GM18909 (cell line): ENCODE results near the gene RCAN3.
"Not testable (repeated sequence)": the region's sequence is repeated elsewhere in the genome, so short reads cannot be mapped to it uniquely, and the experiment has no call there.

Experiments
- ATAC-seq: cut with Tn5 transposase; IDR thresholded peaks from one replicate; pipeline ENCODE4 v1.9.1; 2021; ENCODE audit warnings: mild to moderate bottlenecking; ENCODE audit not compliant: unreplicated experiment, poor library complexity

The RCAN3 gene

DNA sequence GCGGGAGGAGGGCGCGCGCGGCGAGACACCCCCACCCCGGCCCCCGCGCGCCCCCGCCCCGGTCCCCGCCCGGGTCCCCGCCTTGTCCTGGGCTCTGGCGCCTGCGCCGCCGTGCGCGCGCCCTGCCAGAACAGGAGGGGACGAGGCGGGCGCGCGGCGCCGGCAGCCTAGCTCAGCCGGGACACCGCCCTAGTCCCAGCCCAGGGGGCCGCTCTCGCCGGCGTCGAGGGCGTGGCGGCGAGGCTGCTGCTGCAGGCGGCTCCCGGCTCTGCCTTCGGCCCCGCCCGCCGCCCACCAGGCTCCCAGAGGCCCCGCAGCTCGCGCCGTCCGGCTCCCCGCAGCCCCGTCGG, at the start of gene RCAN3:
Gene RCAN3, plus strand, starts transcription at position 128 of the 350 bp plus-strand sequence. CDS start 11,537 bp downstream, outside the sequence.
- peak; percentile 72 for ATAC-seq

DNA sequence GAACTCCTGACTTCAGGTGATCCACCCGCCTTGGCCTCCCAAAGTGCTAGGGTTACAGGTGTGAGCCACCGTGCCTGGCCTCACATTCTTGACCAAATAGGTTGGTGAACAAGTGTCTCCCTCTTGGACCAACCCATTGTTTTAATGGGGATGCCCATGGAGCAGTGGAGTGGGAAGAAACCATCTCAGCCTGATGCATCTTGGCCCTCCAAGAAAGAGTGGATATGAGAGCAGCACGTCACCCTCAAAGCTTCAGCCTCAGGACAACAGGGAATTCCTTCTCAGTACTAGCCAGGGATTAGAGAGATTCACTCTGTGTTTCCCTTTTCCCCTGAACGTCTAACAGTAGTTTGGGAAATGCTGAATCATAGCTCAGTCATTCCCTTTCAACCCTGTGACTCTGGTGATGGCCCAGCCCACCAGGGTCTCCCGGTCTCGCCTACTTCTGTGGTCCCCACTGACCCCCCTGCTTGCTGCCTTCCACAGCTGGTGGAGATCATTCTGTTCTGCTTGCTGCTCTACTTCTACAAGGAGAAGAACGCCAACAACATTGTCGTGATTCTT, 49.6 kb upstream of the RCAN3 start:
- no peak for ATAC-seq

- no peak for ATAC-seq
Observed at GRCh38 chr1:24454673-24455072, 48.0 kb upstream of the RCAN3 start.

DNA sequence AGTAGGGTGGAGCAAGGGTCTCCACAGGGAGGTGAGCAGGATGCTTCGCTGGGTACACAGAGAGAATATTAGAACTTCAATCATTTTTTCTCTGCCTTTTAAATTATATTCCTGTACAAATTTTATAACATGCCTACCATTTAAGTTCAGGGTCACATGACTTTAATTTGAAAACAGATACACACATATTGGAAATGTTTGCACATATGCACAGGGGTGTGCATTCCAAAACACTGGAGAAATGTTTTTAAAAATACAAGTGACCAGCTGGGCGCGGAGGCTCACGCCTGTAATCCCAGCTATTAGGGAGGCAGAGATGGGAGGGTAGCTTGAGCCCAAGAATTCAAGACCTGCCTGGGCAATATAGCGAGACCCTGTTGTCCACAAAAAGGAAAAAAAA, 47.4 kb upstream of the RCAN3 start:
- ATAC-seq = no peak

DNA sequence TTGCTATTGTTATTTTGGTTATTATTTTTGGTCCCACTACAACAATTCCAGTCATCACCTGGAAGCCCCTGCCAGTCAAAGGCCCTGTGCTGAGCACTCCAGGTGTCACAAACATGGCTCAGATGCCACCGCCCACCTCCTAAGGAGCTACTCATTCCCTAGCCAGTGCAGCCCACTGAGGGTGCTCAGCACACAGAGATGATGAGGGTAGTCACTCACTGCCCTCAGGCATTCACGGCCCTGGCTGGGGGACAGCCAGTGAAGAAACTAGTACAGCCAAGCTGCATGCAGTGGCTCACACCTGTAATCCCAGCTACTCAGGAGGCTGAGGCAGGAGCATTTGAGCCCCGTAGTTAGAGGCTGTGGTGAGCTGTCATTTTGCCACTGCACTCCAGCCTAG, 44.8 kb upstream of the RCAN3 start:
- ATAC-seq = no peak

- no peak for ATAC-seq
Observed at GRCh38 chr1:24459551-24460266, 42.9 kb upstream of the RCAN3 start.

- not testable (repeated sequence) for ATAC-seq
Observed at GRCh38 chr1:24462128-24462527, 40.5 kb upstream of the RCAN3 start.

DNA sequence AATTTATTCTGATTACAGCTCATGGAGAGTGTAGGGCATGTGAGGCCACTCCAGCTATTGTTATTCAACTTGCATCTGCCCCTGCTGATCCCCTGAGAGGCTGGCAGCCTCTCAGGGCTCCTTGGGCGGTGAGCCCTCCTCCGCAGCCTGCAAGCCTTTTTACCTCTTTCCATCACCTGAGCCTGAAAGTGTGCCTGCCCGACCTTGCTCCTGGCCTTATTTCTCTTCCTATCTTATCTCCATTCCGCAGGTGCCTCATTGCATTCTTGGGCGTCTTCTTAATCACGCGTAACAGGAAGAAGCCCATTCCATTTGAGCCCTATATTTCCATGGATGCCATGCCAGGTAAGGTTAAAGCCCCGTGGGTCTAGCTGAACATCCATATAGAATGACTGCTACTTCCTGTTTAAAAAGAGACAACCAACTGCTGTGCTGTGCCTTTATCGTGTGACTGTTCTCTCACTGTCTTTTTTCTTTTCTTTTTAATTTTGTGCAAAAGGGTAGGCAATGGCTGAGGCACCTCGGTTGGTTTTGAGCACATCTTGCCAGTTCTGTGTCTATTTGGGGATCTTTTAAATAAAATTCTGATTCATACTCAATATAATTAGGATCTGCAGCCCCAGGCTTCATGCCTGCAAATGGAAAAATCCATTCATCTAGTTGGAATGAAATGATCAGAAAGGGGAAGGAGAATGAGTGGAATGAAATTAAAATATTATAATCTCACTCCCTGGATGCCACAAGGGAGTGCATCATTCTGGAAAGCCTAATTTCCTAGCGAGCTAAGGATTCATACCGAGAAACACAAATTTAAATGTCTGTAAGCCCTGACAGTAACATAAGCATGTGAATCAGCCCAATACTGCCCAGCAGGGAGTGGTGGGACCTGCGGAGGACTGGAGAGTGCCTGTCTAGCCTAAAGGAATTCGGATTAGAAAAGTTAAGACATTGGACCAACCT, 38.6 kb upstream of the RCAN3 start:
- ATAC-seq = no peak

DNA sequence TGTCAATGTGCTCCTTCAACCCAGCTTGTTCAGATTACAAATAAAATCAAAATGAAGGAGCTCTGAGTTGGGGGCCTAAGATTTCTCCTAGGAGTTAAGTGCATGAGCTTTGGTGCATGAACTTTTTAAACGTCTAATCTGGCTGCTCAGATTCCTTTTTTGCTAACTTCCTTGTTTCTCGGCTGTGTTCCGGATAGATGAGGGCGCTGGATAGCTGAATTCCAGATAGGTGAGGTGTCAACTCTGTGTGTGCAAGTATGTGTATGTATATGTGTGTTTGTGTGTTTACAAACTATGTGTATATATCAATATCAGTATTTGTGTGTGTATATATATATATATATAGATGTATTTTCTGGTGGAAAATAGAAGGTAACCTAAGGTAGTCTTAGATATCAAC, 37.5 kb upstream of the RCAN3 start:
- no peak for ATAC-seq

DNA sequence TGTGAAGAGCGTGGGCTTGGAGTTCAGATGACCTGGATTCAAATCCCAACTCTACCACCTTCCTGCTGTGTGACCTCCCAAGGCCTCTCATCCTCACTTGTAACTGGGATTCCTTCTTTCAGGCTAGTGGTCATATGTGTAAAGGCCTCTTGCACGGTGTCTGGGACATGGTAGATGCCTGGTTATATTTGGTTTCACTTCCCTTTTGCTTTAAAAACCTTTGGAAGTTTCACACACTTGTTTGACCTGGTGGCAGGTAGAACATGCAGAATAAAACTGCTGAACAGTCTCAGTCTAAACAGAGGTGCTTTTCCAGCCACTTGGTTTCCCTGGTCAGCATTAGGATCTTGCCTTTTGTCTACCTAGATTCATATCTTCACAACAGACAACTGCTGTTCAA, 37.0 kb upstream of the RCAN3 start:
- no peak for ATAC-seq

DNA sequence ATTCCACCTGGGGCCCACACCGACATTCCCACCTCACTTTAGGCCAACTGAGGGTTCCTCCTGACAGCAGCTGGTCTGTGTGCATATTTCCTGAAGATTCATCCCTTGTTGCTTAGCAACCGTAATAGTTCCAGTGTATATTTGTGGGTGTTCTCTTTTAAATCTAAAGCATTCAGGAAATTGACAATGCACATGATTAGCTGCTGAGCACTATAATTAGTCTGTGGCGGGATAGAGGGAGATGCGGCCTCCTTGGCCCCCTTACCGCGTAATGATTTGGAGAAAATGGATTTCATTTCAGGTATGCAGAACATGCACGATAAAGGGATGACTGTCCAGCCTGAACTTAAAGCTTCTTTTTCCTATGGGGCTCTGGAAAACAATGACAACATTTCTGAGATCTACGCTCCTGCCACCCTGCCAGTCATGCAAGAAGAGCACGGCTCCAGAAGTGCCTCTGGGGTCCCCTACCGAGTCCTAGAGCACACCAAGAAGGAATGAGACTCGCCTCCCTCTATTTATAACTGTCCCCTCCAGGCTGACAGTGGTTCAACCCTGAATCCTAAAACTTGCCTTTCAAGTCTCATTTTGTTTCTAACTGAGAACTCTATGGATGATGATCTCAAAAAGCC, 33.8 kb upstream of the RCAN3 start:
- no peak for ATAC-seq

- no peak for ATAC-seq
Observed at GRCh38 chr1:24470592-24470991, 32.0 kb upstream of the RCAN3 start.

GRCh38 chr1:24472527-24473251, 29.9 kb upstream of the RCAN3 start:
- no peak for ATAC-seq

DNA sequence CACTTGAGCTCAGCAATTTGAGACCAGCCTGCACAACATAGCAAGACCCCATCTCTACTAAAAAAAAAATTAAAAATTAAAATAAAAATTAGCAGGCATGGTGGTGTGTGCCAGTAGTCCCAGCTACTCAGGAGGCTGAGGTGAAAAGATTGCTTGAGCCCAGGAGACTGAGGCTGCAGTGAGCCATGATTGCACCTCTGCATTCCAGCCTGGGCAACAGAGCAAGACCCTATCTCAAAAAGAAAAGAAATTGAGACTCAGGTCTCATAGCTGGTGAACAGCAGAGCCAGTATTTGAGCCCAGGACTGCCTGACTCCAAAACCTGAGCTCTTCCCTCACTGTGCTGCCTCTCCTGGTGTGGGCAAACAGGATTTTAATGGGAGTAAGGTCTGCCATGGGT, 28.4 kb upstream of the RCAN3 start:
- ATAC-seq = no peak

- ATAC-seq = no peak
Observed at GRCh38 chr1:24475700-24476099, 26.9 kb upstream of the RCAN3 start.

DNA sequence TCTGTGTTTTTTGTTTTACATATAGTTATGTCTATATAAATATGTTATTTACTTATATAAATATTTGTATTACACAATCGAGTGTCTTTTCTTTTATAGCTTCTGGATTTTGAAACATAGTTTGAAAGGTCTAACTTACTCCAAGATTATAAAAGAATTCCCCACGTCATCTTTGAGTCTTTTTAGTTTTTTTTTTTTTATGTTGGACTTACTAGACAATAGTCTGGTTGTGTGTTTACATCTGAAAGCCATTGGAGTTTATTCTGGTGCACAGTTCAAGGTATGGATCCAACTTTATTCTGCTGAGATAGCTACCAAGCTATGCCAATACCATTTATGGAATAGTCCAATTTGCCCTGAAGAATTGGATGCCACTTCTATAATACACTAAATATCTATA, 26.1 kb upstream of the RCAN3 start:
- no peak for ATAC-seq

DNA sequence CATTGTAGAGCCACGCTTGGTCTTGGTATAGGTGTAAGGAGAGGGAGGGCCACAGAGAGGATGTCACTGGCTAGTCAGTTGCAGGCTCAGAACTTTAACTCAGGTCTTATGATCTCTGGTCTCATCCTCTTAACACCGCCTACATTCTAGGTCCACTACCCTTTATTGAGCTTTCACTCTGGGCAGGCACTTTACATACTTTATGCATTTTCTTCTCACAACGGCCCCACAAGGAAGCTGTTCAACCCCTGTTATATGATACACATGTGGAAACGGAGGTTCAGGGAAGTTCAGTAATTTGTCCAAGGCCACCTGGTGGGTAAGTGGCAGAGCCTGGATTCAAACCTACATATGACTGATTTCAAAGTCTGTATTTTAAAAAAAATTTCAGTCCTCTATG, 25.3 kb upstream of the RCAN3 start:
- no peak for ATAC-seq

DNA sequence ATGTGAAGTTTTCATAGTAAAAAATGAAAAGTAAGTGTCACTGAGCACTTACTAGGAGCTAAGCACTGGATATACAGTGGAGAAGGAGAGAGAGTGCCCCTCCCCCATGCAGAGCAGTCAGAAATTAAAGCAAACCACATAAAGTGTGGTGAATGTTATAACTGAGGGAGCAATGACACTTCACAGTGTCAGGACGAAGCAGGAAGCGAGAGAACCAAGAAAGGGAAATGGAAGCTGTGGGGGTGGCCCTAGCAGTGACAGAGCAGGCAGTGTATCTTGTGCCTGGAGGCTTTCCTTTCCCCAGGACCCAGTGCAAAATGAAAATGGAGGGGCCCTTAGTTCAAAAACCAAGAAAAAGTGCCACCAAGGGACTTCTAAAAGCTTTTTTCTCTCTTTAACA, 21.5 kb upstream of the RCAN3 start:
- peak; percentile 54 for ATAC-seq

DNA sequence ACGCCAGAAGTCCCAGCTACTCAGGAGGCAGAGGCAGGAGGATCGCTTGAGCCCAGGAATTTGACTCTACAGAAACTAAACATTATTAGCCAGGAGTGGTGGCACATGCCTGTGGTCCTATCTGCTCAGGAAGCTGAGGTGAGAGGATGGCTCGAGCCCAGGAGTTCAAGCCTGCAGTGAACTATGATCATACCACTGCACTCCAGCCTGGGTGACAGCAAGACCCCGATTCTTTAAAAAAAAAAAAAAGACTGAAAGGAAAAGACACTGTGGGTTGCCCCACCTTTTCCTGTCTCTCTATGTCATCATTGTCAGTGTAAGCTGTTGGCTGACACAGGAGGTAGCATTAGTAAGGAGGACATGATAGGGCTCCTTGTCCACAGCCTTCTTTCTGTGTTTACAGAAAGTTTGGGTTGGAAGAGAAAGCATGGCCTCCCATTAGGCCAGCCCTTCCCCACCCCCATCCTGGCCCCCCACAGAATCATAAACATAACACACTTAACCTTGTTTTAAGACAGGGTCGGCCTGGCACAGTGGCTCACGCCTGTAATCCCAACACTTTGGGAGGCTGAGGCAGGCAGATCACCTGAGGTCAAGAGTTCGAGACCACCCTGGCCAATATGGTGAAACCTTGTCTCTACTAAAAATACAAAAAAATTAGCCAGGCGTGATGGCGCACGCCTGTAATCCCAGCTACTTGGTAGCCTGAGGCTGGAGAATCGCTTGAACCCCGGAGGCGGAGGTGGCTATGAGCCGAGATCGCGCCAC, 20.6 kb upstream of the RCAN3 start:
- no peak for ATAC-seq
